ENCODE measurements around the gene PIK3R4.

DNA sequence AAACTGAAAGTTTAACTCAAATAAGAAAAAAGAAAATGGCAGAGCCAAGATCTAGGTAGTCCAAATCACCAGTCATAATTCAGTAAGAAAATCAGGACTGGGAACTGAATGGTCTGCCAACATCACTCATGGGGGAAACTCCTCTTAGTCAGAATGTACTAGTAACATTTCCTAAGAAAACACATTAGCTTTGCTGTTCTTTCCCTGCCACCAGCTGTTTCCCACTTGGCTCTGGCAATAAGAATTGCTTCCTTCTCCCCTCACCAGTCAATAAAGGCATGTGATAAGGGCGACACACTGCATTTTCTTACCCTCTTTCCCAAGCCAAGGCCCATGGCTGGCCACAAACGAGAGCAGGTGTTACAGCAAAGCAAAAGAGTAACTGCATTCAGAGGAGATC is 46.1 kb downstream of the PIK3R4 start:
- TF ChIP-seq, protein P1, sequence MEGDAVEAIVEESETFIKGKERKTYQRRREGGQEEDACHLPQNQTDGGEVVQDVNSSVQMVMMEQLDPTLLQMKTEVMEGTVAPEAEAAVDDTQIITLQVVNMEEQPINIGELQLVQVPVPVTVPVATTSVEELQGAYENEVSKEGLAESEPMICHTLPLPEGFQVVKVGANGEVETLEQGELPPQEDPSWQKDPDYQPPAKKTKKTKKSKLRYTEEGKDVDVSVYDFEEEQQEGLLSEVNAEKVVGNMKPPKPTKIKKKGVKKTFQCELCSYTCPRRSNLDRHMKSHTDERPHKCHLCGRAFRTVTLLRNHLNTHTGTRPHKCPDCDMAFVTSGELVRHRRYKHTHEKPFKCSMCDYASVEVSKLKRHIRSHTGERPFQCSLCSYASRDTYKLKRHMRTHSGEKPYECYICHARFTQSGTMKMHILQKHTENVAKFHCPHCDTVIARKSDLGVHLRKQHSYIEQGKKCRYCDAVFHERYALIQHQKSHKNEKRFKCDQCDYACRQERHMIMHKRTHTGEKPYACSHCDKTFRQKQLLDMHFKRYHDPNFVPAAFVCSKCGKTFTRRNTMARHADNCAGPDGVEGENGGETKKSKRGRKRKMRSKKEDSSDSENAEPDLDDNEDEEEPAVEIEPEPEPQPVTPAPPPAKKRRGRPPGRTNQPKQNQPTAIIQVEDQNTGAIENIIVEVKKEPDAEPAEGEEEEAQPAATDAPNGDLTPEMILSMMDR (IDR thresholded peaks at IDR 0.05 in 4 of 5, conservative IDR thresholded peaks at IDR 0.05 in 1 of 5): no peak
- TF ChIP-seq POLR2A (IDR thresholded peaks at IDR 0.05): no peak
